SJCRH30 (cell line): ENCODE data around the gene SLC7A8. TPM values are rescaled to one million over a fixed set of nuclear protein-coding genes. Genes with fewer than 3 reads are reported as not detected.
A peak's percentile ranks its signal among the peaks of the same experiment; 100 is the strongest.
"Not testable (repeated sequence)": the region's sequence is repeated elsewhere in the genome, so short reads cannot be mapped to it uniquely, and the experiment has no call there.

Experiments used
- DNase-seq, 2 experiments: peaks; one replicate each; pipeline ENCODE4 v3.0.0-alpha.2; 2015 to 2020
- H3K27ac ChIP-seq: fragments of 250-450 bp; sonication (Bioruptor Pico); 2 replicates; pipeline ENCODE4 v1.5.1; 2020; ENCODE audit warnings: mild to moderate bottlenecking, moderate library complexity
- H3K27me3 ChIP-seq: fragments of 250-450 bp; sonication (Bioruptor Pico); 2 replicates; pipeline ENCODE4 v1.5.1; 2020; ENCODE audit warnings: mild to moderate bottlenecking, moderate library complexity
- H3K36me3 ChIP-seq: fragments of 250-450 bp; sonication (Bioruptor Pico); 2 replicates; pipeline ENCODE4 v1.5.1; 2020; ENCODE audit warnings: mild to moderate bottlenecking, moderate library complexity
- H3K4me1 ChIP-seq: fragments of 250-450 bp; sonication (Bioruptor Pico); 2 replicates; pipeline ENCODE4 v1.5.1; 2020; ENCODE audit warnings: mild to moderate bottlenecking, moderate library complexity
- H3K4me3 ChIP-seq: fragments of 250-450 bp; sonication (Bioruptor Pico); 2 replicates; pipeline ENCODE4 v1.5.1; 2020; ENCODE audit warnings: mild to moderate bottlenecking, moderate library complexity
- H3K9me3 ChIP-seq: fragments of 250-450 bp; sonication (Bioruptor Pico); replicated peaks from 2 replicates; pipeline ENCODE4 v1.5.1; 2020; ENCODE audit warnings: mild to moderate bottlenecking, moderate library complexity
- total RNA-seq: library from RNA; depleted of rRNA; stranded (reverse); fragments of >200 nt; shearing (Covaris generic); gene quantifications from 2 replicates; pipeline ENCODE4 v1.2.3, GENCODE V29; 2014

The SLC7A8 gene
- total RNA-seq, 1 experiment from 2014 or later, result 0.04 TPM

DNA sequence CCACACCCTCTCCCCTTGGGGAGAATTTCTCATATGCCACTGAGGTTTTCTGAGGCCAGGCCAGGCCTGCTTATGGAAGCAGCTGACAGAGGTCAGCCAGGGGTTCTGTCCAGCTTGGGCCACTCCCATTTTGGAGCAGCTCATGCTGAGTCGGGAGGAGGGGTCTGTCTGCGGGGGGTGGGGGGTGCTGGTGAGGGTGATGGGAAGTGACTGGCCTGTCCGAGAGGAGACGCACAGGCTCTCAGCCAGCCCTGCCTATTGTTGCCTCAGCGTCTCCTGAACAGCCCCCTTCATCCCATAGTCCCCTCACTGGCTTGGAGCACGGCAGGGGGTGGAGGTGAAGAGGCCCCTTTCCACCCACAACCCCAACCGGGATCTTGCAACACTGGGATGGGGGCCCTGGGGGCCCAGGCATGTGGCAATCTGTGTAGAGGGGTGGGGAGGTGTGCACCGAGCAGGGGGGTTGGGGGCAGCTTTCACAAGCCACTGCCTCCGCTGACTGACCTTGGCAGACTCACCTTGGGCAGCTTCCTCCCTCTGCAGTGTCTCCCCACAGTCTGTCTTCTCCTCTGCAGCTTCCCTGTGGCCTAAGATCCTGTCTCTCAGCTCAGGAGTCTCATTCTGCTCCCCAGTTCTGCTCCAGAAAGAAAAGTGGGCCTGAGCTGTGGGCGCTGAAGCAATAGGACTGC, 69.9 kb downstream of the SLC7A8 start:
- no peaks in the 10 kb centered on the region for H3K9me3 ChIP-seq
- DNase-seq, result no peak
- no peak overlapping the region for H3K4me3 ChIP-seq
- peaks cover 22% of the 10 kb centered on the region for H3K4me1 ChIP-seq
- H3K27ac ChIP-seq, result no peak overlapping the region
- peaks cover 4% of the 10 kb centered on the region; the same call in 1 of the 2 replicates for H3K27me3 ChIP-seq
- H3K36me3 ChIP-seq, result no peaks in the 10 kb centered on the region

DNA sequence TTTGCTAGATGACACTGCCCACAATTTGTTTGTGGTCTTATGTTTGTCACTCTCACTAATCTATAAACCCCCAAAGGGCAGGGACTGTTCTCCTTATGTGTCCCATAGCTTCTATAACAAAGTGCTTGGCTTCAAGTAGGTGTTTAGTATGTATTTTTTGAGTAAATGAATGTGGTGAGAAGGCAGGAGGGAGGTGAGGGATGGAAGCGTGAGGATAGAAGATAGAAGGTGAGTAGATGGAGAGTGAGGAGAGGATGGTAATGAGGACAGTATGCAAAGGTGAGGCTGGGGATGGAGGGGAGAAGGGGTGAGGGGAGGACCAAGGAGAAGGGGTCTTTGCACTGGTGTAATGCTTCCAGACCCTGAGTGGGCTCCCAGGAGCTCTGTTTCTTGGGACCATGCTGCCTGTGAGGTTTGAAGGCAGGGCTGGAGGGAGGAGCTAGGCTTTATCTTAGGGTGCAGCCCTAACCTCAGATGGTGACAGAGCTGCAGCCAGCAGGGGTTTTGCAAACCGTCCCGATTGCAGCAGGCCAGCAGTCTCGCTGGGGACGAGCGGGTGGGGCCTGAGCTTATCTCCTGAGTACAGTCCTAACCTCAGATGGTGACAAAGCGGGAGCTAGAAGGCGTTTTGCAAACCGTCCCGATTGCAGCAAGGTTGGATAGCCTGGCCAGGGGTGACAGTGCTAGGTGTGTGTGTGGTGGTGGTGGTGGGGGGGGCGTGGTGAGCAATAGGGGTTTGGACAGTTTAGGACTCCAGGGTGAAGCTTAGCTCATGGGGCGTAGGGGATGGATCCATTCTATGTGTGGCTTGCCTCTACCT, 70.9 kb downstream of the SLC7A8 start:
- Histone ChIP-seq H3K27ac (no peak overlapping the region), H3K27me3 (peaks cover 4% of the 10 kb centered on the region; the same call in 1 of the 2 replicates), H3K4me3 (no peak overlapping the region), H3K4me1 (peaks cover 22% of the 10 kb centered on the region), H3K9me3 (no peaks in the 10 kb centered on the region), H3K36me3 (no peaks in the 10 kb centered on the region)
- no peak for DNase-seq

DNA sequence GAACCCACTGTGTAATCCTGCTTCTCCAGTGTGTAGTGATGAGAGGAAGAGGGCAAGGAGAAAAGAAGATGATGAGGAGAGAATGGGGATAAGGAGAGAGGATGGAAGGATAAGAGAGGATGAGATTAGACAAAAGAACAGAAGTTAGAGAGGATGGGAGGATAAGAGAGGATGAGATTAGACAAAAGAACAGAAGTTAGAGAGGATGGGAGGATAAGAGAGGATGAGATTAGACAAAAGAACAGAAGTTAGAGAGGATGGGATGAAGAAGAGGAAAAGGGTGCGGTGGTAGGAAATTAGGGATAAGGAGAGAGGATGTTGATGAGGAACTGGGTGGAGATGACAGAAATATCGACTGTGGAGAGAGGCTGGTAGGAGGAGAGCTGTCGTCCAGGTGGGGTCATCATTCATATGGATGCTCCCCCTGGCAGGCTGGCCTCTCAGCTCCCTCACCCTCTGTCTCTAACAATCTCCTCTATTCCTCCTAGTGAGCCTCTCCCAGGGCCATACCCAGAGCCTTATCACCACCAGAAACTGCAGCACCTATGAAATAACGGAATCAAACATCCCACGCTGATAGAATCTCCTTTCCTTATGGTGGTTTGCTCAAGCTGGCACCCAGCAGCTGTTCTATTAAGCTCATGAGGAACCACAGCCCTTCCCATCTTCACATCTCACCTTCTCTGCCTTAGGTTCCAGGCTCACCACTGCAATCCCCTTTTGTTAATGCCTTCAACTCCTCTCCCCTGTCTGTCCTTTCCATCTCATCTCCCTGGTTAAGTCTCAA, 72.7 kb downstream of the SLC7A8 start:
- no peak for DNase-seq
- H3K4me1 ChIP-seq, result peaks cover 30% of the 10 kb centered on the region
- no peak overlapping the region for H3K4me3 ChIP-seq
- no peaks in the 10 kb centered on the region for H3K9me3 ChIP-seq
- H3K36me3 ChIP-seq, result no peaks in the 10 kb centered on the region
- peaks cover 4% of the 10 kb centered on the region; the same call in 1 of the 2 replicates for H3K27me3 ChIP-seq
- H3K27ac ChIP-seq, result no peak overlapping the region

DNA sequence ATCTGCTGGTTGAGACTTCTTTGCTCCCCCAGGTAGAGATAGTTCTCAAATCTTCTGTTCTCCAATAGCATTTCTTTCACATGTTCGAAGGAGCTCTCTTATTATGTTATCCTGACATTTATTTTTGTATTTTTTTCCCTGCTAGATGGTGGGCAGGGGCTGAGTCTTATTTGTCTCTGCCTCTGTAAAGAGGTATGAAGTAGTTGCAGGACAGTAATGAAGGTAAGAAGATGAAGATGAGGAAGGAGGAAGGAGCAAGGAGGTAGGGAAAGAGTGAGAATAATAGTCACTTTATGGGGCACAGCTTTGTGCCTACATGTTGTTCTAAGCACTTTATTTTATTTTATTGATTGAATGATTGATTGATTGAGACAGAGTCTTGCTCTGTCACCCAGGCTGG, 73.7 kb downstream of the SLC7A8 start:
- H3K27me3 ChIP-seq, result peaks cover 5% of the 10 kb centered on the region; the same call in 1 of the 2 replicates
- H3K27ac ChIP-seq, result no peak overlapping the region
- H3K4me1 ChIP-seq, result peaks cover 24% of the 10 kb centered on the region
- no peaks in the 10 kb centered on the region for H3K36me3 ChIP-seq
- H3K4me3 ChIP-seq, result no peak overlapping the region
- H3K9me3 ChIP-seq, result no peaks in the 10 kb centered on the region
- no peak for DNase-seq

DNA sequence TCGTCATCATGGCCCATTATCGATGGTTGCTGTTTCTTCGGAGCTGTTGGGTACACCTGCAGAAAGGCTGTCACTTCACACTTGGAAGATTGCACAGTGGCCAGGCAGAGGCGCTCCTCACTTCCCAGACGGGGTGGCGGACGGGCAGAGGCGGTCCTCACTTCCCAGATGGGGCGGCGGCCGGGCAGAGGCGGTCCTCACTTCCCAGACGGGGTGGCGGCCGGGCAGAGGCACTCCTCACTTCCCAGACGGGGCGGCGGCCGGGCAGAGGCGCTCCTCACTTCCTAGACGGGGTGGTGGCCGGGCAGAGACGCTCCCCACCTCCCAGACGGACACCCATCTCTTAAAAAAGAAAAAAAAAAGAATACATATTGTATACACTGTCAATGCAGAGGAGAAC, 75.3 kb downstream of the SLC7A8 start:
- peaks cover 13% of the 10 kb centered on the region; the same call in 1 of the 2 replicates for H3K27me3 ChIP-seq
- H3K4me3 ChIP-seq, H3K9me3 ChIP-seq, H3K36me3 ChIP-seq, DNase-seq, H3K27ac ChIP-seq: not testable (repeated sequence)
- H3K4me1 ChIP-seq, result peaks cover 14% of the 10 kb centered on the region

DNA sequence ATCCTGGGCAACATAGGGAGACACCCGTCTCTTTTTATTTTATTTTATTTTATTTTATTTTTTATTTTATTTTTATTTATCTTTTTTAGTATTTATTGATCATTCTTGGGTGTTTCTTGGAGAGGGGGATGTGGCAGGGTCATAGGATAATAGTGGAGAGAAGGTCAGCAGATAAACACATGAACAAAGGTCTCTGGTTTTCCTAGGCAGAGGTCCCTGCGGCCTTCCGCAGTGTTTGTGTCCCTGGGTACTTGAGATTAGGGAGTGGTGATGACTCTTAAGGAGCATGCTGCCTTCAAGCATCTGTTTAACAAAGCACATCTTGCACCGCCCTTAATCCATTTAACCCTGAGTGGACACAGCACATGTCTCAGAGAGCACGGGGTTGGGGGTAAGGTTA, 75.8 kb downstream of the SLC7A8 start:
- peaks cover 13% of the 10 kb centered on the region; the same call in 1 of the 2 replicates for H3K27me3 ChIP-seq
- H3K4me1 ChIP-seq, DNase-seq, H3K4me3 ChIP-seq, H3K9me3 ChIP-seq, H3K36me3 ChIP-seq, H3K27ac ChIP-seq: not testable (repeated sequence)

DNA sequence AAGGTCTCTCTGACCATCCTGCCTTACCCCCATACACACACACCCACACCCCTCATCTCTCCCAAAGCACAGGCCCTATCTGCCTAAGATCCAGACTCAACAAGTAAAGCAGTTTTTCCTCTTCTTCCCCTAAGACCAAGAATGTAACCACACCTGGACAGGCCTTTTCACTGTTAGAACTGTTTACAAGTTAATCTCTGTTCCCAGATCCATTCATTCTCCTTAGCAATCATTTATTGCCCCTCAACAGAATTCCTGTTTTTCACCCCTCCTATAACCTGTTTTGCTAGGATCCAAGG, 76.8 kb downstream of the SLC7A8 start:
- H3K9me3 ChIP-seq, result no peaks in the 10 kb centered on the region
- H3K27me3 ChIP-seq, result peaks cover 13% of the 10 kb centered on the region; the same call in 1 of the 2 replicates
- H3K4me1 ChIP-seq, result peaks cover 8% of the 10 kb centered on the region
- H3K27ac ChIP-seq, result no peak overlapping the region
- DNase-seq, result no peak
- no peak overlapping the region for H3K4me3 ChIP-seq
- no peaks in the 10 kb centered on the region for H3K36me3 ChIP-seq

DNA sequence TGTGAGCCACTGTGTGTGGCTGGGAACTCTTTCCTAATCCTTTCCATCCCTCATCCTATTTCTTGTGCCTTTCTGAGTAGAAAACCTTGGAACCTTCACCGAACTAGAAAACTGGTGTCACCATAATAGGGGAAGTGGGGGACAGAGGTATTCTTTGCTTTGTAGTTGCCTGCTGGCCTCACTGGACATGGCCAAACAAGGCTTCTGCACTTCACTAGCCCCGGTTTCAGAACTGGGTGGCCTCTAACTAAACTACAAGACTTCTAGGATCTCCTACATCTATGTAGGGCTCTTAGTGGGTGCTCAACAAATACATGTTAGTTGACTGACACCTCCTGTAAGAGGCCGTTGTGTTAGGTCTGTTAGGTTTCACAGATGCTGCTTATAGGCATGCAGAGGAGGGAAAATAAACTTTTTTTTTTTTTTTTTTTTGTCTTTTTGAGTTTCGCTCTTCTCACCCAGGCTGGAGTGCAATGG, 78.1 kb downstream of the SLC7A8 start:
- Histone ChIP-seq H3K9me3 (no peaks in the 10 kb centered on the region), H3K27me3 (peaks cover 9% of the 10 kb centered on the region; the same call in 1 of the 2 replicates), H3K27ac (no peak overlapping the region), H3K36me3 (no peaks in the 10 kb centered on the region), H3K4me3 (no peak overlapping the region), H3K4me1 (peaks cover 8% of the 10 kb centered on the region)
- DNase-seq, result no peak

DNA sequence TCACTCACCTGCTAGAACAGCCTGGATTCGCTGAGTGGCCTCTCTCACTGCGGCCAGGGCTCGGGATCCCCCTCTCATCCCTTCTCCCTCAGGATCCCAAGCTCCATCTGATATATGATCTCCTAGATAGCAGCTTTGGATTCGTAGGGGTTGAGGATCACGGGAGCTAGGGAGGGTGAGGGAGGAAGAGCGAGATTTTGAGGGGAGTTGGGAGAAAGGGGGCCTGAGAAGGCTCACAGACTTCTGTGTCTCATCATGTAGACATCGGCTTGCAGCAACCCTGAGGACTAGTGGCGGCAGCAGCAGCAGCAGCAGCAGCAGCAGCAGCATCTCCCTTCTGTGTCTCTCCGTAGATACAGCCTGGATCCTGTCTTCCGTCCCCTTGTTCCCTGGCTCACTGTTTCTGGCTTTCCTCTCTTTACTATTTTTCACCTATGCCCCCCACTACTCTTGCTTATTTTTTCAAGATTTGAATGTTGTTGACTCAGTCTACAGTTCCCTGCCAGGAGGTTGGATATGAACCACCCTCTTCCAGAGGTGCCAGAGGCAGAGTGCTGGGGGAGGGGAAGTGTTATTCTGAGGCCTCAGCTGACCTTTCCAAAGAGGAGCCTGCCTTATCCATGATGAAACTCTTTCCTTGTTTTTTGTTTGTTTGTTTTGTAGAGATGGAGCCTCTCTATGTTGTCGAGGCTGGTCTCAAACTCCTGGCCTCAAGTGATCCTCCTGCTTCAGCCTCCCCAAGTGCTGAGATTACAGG, 78.7 kb downstream of the SLC7A8 start, which contains the start of gene CIROP:
Gene CIROP (minus strand): TSS at position 399 of the 757 bp plus-strand sequence. CDS start 69 bp downstream, at position 330.
- H3K36me3 ChIP-seq, result no peaks in the 10 kb centered on the region
- peaks cover 9% of the 10 kb centered on the region; the same call in 1 of the 2 replicates for H3K27me3 ChIP-seq
- H3K4me1 ChIP-seq, result peaks cover 8% of the 10 kb centered on the region
- H3K4me3 ChIP-seq, result no peak within 1 kb of the TSS
- H3K27ac ChIP-seq, result no peak within 1 kb of the TSS
- no peak for DNase-seq
- no peaks in the 10 kb centered on the region for H3K9me3 ChIP-seq

DNA sequence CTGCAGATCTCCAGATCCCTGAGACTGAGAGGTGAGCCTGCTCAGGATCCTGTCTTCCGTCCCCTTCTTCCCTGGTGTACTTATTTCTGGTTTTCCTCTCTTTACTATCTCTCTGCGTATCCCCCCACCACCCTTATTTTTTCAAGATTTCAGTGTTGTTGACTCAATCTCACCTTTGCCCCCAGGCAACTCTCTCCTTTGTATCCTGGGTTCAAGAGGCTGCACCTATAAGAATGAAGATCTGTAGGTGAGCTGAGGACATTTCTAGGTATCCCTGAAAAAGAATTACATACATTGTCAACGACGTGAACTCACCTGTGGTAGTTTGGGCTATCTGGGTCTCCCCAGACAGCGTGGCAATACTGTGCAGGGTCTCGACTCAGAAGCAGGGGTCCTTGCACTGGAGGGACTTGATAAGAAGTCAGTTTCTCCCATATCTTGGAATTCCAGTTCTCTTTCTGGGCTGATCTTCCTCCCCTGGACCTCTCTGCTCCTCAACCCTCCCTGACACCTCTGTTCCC, 79.3 kb downstream of the SLC7A8 start:
- DNase-seq, result no peak
- no peaks in the 10 kb centered on the region for H3K9me3 ChIP-seq
- no peak overlapping the region for H3K27ac ChIP-seq
- H3K36me3 ChIP-seq, result peaks cover under 1% of the 10 kb centered on the region; the same call in 1 of the 2 replicates
- peaks cover 9% of the 10 kb centered on the region; the same call in 1 of the 2 replicates for H3K27me3 ChIP-seq
- peaks cover 8% of the 10 kb centered on the region for H3K4me1 ChIP-seq
- H3K4me3 ChIP-seq, result no peak overlapping the region

DNA sequence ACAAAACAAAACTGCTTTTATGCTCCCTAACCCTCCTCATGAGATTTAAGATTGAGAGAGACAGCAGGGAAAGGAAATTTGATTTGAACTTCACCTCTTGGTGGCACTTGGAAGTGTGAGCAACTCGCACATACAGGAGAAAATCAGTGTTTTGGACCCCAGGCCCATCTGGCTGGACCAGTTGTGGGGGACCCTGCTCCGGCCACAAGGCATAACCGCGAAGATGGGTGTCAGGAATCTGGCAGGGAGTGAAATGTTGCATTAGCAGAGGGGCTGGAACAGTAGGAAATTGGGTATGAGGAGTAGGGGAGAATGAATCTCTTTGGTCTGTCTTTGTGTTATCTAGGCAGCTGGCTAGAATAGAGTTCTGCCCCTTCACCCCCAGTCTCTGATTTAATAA, 79.9 kb downstream of the SLC7A8 start:
- H3K27ac ChIP-seq, result no peak overlapping the region
- no peak overlapping the region for H3K4me3 ChIP-seq
- peaks cover 6% of the 10 kb centered on the region; the same call in 1 of the 2 replicates for H3K36me3 ChIP-seq
- no peak for DNase-seq
- H3K27me3 ChIP-seq, result peaks cover 9% of the 10 kb centered on the region; the same call in 1 of the 2 replicates
- peaks cover 8% of the 10 kb centered on the region for H3K4me1 ChIP-seq
- no peaks in the 10 kb centered on the region for H3K9me3 ChIP-seq

DNA sequence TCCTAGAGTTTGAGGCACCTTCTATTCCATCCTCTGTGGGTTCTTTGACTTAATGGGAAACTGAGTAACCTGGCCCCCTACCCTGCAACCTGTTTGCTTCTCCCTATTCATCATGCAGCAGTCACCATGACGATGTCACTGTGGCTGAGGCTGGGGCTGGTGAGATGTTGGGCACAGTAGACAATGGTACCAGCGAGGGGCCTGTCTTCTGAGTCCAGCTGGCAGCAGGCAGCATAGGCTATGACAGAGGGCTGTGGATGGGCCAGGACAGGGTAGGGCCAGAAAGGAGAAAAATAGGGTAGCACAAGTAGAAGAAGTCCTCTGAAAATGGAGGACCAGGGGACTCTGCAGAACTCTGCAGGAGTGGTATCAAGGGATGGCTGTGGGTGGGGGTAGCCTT, 80.7 kb downstream of the SLC7A8 start:
- peaks cover 12% of the 10 kb centered on the region; the same call in 1 of the 2 replicates for H3K36me3 ChIP-seq

DNA sequence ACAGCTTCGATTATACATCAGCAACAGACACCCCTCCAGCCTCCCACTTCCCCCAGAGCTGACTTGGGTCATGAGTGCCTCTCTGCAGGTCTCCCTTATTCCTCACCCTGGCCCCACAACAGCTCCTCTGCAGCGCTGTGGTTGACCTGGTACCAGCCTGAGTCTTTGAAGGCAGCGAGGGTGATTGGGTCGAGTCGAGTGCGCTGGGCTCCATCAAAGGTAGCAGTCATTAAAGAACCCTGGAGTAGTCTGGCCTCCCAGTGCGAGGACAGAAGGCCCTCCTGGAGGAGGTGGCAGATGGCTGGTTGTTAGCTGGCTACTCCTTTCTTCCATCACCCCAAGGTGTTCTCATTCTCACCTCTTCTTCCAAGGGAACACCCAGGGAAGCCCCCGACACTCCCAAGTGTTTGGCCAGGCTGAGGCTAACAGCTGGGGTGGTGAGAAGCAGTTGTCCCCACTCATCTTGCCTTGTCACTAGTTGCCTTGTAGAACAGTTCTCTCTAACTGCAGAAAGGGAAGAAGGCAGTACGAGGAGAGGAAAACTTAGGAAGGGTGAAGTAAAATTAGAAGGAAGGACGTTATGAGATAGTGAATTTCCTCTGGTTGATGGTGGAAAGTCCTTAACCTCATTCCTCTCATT, 81.4 kb downstream of the SLC7A8 start:
- Histone ChIP-seq H3K27ac (no peak overlapping the region), H3K9me3 (no peaks in the 10 kb centered on the region), H3K4me3 (no peak overlapping the region), H3K36me3 (peaks cover 15% of the 10 kb centered on the region; the same call in 1 of the 2 replicates), H3K4me1 (peaks cover 8% of the 10 kb centered on the region), H3K27me3 (peaks cover 9% of the 10 kb centered on the region; the same call in 1 of the 2 replicates)
- peak in 1 of 2 experiments; percentile 53 for DNase-seq

More for the DNA sequence above, 80.7 kb downstream of the SLC7A8 start:
- Histone ChIP-seq H3K4me1 (peaks cover 8% of the 10 kb centered on the region), H3K4me3 (no peak overlapping the region), H3K27me3 (peaks cover 9% of the 10 kb centered on the region; the same call in 1 of the 2 replicates), H3K27ac (no peak overlapping the region), H3K9me3 (no peaks in the 10 kb centered on the region)
- no peak for DNase-seq
